GM18505 (cell line): ENCODE results near the gene MTA1.

Source experiments
- ATAC-seq: cut with Tn5 transposase; IDR thresholded peaks from one replicate; pipeline ENCODE4 v1.9.1; 2021; ENCODE audit not compliant: unreplicated experiment
- POLR2A ChIP-seq: IDR thresholded peaks from 4 replicates; pipeline ENCODE4 v1.6.1; 2011; ENCODE audit warnings: borderline replicate concordance; ENCODE audit not compliant: insufficient read depth, insufficient read length; ENCODE audit errors: extremely low read depth

MTA1 gene

DNA sequence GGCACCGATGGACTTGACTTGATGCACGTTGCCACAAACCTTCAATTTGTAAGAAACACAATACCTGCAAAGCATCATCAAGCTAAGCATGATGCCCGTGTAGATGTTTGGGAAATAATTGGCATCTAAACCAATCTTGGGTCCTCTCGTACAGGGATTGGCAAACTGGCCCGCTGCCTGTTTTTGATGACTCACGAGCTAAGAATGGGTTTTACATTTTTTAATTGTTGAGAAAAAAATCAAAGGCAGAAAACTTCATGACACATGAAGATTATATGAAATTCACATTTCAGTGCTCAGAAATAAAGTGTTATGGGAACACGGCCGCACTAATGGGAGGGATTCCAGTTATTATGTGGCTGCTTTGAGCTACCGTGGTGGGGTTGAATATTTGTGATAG lies 10.9 kb downstream of the MTA1 start:
- no peak for TF ChIP-seq POLR2A
- no peak for ATAC-seq

DNA sequence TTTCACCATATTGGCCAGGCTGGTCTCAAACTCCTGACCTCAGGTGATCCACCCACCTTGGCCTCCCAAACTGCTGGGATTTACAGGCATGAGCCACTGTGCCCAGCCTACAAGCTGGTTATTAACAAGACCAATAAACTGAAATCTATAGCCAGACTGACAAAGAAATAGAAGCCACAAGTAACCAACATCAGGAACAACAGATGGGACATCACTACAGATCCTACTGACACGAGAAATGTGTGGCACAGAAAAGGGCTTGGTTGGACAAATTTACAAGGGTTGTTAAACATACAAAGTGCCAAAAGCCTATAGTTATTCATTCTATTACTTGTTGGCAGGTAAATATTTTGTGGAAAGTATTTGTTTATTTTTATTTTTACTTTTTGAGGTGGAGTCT lies 11.6 kb downstream of the MTA1 start:
- TF ChIP-seq POLR2A, result no peak
- no peak for ATAC-seq

- TF ChIP-seq POLR2A, result no peak
- no peak for ATAC-seq
Observed at GRCh38 chr14:105432657-105433056, 13.0 kb downstream of the MTA1 start.

DNA sequence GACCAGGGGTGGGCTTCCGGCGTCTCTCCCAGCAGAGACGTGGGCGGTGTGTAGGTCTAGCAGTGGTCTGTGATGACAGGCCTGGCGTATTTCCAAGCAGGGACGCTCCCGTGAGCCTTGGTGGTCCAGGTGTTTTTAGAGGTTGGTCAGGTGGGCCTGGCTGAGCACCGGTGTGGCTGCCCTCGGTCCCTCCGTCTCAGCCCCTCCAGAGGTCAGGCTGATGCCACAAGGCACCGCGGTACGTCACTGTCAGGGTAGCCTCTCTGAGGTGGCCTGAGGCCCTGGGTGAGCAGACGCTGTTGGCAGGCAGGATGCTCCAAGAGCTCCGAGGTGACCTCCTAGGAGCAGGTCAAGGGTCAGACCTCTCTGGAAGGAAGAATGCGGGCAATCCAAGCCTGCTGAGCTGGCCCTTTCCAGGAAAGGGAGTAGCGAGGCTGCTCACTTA lies 13.6 kb downstream of the MTA1 start:
- ATAC-seq, result no peak
- no peak for TF ChIP-seq POLR2A

GRCh38 chr14:105436402-105436801 lies 16.8 kb downstream of the MTA1 start:
- no peak for TF ChIP-seq POLR2A
- ATAC-seq, result no peak

- no peak for TF ChIP-seq POLR2A
- ATAC-seq, result no peak
Observed at GRCh38 chr14:105436891-105437722, 17.5 kb downstream of the MTA1 start.

DNA sequence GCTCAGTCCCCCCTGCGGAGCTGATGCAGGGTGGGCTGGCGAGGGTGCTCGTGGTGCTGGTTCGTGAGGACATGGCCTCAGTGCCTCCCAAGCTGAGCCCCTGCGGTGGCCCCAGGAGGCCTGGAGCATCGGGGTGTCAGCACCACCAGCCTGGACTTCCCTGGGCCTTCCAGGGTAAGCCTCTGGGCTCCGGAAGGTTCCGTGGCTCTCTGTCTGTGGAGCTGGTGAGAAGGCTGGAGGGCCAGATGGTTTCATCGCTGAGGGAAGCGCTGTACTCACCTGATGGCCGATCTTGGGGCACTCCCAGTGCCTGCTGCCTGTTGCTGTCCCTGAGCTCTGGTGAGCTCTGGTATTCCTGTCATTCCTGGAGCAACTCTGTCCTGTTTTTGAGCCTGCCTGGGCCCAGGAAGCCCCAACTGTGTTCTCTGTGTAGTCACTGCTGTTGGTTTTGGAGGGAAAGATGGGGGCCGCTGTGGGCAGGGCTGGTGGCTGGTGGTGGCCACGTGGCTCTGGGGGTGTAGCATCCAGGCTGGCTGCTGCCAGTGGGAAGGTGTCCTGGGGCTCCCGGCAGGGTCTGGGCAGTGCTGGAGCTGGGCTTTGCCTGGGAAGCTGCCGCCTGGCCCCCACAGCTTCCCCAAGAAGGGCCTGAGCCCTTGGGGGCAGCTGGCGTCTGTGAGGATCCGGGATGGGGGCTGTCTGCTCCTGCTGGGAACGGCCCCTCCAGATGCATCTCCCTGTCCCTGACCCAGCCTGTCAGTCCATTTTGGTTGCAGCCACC lies 18.3 kb downstream of the MTA1 start:
- ATAC-seq, result no peak

DNA sequence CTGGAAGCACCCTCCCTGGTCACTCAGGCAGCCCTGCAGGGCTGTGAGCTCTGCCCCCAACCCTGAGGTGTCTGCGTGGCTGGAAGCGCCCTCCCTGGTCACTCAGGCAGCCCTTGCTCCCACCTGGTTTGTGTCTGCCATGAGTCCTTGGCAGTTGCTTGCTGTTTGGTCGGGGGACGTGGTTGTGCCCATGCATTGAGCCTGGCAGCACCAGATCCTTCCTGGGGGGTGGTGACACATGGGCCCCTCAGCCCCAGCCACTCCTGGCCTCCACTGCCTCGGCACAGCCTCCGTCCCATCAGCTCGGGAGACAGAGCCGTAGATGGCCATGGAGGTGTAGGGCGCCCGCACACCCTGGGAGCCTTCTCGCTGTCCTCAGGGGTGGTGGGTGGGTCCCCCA lies 19.6 kb downstream of the MTA1 start:
- no peak for ATAC-seq

More for the DNA sequence above, 18.3 kb downstream of the MTA1 start:
- TF ChIP-seq POLR2A, result no peak

GRCh38 chr14:105439710-105440553 lies 20.3 kb downstream of the MTA1 start:
- no peak for ATAC-seq
- TF ChIP-seq POLR2A, result no peak

More for the DNA sequence above, 19.6 kb downstream of the MTA1 start:
- no peak for TF ChIP-seq POLR2A

GRCh38 chr14:105440554-105440900 lies 20.9 kb downstream of the MTA1 start:
- ATAC-seq, result no peak

DNA sequence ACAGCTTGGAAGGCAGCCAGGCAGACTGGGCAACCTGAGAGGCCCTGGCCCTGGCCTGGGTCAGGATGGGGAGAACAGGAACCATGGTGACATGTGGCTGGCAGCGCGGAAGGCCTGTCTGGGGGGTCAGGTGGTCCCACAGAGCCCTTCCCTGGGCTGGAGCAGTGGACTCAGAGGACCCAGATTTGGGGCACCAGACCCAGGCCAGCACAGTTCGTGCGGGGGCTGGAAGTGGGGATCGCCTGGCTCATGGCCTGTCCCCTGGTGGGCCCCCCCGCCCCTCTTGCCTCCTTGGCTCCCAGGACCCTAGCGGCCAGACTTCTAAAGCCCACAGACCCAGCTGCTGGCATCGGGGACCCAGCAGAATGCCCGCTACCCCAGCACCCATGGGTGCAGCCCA lies 21.4 kb downstream of the MTA1 start:
- ATAC-seq, result no peak
- no peak for TF ChIP-seq POLR2A

More at GRCh38 chr14:105440554-105440900, 20.9 kb downstream of the MTA1 start:
- no peak for TF ChIP-seq POLR2A

GRCh38 chr14:105442125-105442524 lies 22.5 kb downstream of the MTA1 start:
- no peak for ATAC-seq
- TF ChIP-seq POLR2A, result no peak

DNA sequence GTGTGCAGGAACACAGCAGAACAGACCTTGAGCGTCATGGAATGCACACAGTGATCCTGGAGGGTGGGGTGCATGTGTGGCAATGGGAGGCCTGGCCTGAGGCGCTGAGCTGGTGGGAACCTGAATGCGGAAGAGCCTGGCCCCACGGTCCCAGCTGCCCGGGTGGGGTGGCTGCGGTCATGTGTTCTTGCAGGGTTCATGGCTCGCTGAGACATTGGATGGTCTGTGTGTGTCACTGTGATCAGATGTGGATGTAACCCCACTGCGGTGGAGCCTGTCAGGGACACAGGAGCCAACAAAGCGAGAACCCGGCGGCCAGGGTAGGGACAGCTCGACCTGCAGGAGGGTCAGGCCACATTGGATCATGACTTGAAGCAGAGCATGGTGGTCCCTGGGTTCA lies 23.2 kb downstream of the MTA1 start:
- no peak for TF ChIP-seq POLR2A
- ATAC-seq, result no peak

- TF ChIP-seq POLR2A, result no peak
- no peak for ATAC-seq
Observed at GRCh38 chr14:105444859-105445258, 25.2 kb downstream of the MTA1 start.

DNA sequence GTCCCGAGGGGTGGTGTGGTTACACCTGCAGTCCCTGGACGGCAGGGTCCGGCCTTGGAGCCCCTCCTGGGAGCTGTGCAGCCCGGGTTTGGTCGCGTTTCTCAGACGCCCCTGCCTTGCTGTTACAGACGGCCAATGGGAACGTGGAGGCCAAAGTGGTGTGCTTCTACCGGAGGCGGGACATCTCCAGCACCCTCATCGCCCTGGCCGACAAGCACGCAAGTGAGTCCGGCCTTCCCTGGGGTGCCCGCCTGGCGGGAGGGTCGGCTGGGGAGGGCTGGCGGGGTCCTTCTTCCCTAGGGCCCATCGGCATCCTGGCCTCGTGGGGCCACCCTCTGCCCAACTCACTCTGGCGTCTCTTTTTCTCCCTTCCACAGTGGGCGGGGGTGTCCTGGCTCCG lies 25.7 kb downstream of the MTA1 start:
- TF ChIP-seq POLR2A, result no peak
- ATAC-seq, result no peak
